GM23338 (cell line): Measurements from ENCODE around the gene SIGLEC15.

Experiments used
- EZH2 ChIP-seq: fragments of 200-600 bp; sonication (generic); IDR thresholded peaks from one replicate; pipeline ENCODE4 v1.8.0; 2017; ENCODE audit warnings: antibody characterized with exemption, mild to moderate bottlenecking, low read depth; ENCODE audit not compliant: unreplicated experiment
- POLR2AphosphoS5 ChIP-seq: IDR thresholded peaks from 2 replicates; pipeline ENCODE4 v1.6.1; 2016; ENCODE audit warnings: antibody characterized with exemption, low read depth

- no peak for TF ChIP-seq EZH2
- no peak for TF ChIP-seq POLR2AphosphoS5
These were observed 66.3 kb downstream of the SIGLEC15 start for GRCh38 chr18:45891806-45892205.
